H1 (cell line): Measurements from ENCODE around the gene ACOT7. TPM values are rescaled to one million over a fixed set of nuclear protein-coding genes. Genes with fewer than 3 reads are reported as not detected.

Source experiments
- CTCF ChIA-PET: fragments of 300-600 bp; sonication (Branson Sonifier 250); formaldehyde crosslinking; loops from one replicate; lab custom pipeline; 2021; ENCODE audit not compliant: partially characterized antibody; lab: Charles Lee
- POLR2A ChIA-PET: fragments of 300-600 bp; sonication (Branson Sonifier 250); formaldehyde crosslinking; loops from one replicate; lab custom pipeline; 2021; ENCODE audit warnings: inconsistent platforms; ENCODE audit not compliant: partially characterized antibody; lab: Charles Lee
- DNase-seq, 2 experiments: peaks; one replicate each; pipeline versions ENCODE4 v3.0.0 to v3.0.0-alpha.2; 2010 to 2022; ENCODE audit warnings: low spot score in 2 of 2, low read depth in 1 of 2, mixed read lengths in 1 of 2
- FAIRE-seq: peaks from 2 replicates; lab custom pipeline; 2011; peaks lifted over from hg19 to GRCh38; lab: Jason Lieb, UNC
- H2AFZ ChIP-seq: 2 replicates; pipeline ENCODE4 v1.8.1; 2012; ENCODE audit warnings: low read length, inconsistent platforms
- H2AK5ac ChIP-seq: 2 replicates; pipeline ENCODE4 v1.6.1; 2013; ENCODE audit warnings: low read depth, low read length
- H2BK120ac ChIP-seq: replicated peaks from 2 replicates; pipeline ENCODE3; 2013; ENCODE audit warnings: low read depth, low read length, inconsistent platforms
- H2BK12ac ChIP-seq: 2 replicates; pipeline ENCODE4 v1.6.1; 2013; ENCODE audit warnings: low read depth, low read length
- H2BK15ac ChIP-seq: 2 replicates; pipeline ENCODE4 v1.6.1; 2013; ENCODE audit warnings: low read length
- H2BK20ac ChIP-seq: 2 replicates; pipeline ENCODE4 v1.6.1; 2013; ENCODE audit warnings: low read length
- H2BK5ac ChIP-seq: 2 replicates; pipeline ENCODE4 v1.6.1; 2013; ENCODE audit warnings: low read depth, low read length
- H3K14ac ChIP-seq: 2 replicates; pipeline ENCODE4 v1.6.1; 2013; ENCODE audit warnings: inconsistent platforms; ENCODE audit not compliant: insufficient read length
- H3K18ac ChIP-seq: 2 replicates; pipeline ENCODE4 v1.6.1; 2013; ENCODE audit warnings: low read length; ENCODE audit errors: extremely low read depth
- H3K23ac ChIP-seq: 2 replicates; pipeline ENCODE4 v1.6.1; 2013; ENCODE audit warnings: inconsistent platforms; ENCODE audit not compliant: insufficient read length
- H3K23me2 ChIP-seq: 2 replicates; pipeline ENCODE4 v1.6.1; 2013; ENCODE audit warnings: low read depth, low read length
- H3K27ac ChIP-seq: 2 replicates; pipeline ENCODE4 v1.6.1; 2011; ENCODE audit warnings: low read depth, low read length, inconsistent platforms
- H3K27me3 ChIP-seq, 4 experiments: replicated peaks in 1 of 4; 1 replicate in 1 of 4; 2 replicates in 3 of 4; pipeline versions ENCODE4 v1.6.1 to v1.8.1; 2011 to 2013; ENCODE audit warnings: low read length in 3 of 4, mild to moderate bottlenecking in 3 of 4, inconsistent platforms in 2 of 4, mixed read lengths in 2 of 4, moderate library complexity in 1 of 4; ENCODE audit not compliant: control insufficient read depth in 3 of 4, insufficient read depth in 3 of 4; ENCODE audit errors: extremely low read depth in 1 of 4
- H3K36me3 ChIP-seq, 4 experiments: 2 replicates each; pipeline versions ENCODE4 v1.6.1 to v1.8.1; 2011 to 2013; ENCODE audit warnings: mild to moderate bottlenecking in 4 of 4, low read length in 3 of 4, moderate library complexity in 2 of 4, control low read depth in 1 of 4, inconsistent platforms in 1 of 4; ENCODE audit not compliant: insufficient read depth in 4 of 4, control insufficient read depth in 2 of 4
- H3K4ac ChIP-seq: replicated peaks from 2 replicates; pipeline ENCODE3; 2013; ENCODE audit warnings: low read length, low read depth, mixed read lengths, inconsistent platforms; ENCODE audit not compliant: insufficient read length
- H3K4me1 ChIP-seq, 4 experiments: replicated peaks in 1 of 4; 1 replicate in 1 of 4; 2 replicates in 3 of 4; pipeline versions ENCODE4 v1.6.1 to v1.8.1; 2011 to 2013; ENCODE audit warnings: low read length in 3 of 4, inconsistent platforms in 2 of 4, mixed read lengths in 1 of 4; ENCODE audit not compliant: insufficient read depth in 4 of 4, control insufficient read depth in 3 of 4
- H3K4me2 ChIP-seq, 2 experiments: 2 replicates each; pipeline versions ENCODE4 v1.6.1 to v1.8.1; 2011 to 2013; ENCODE audit warnings: low read depth in 2 of 2, low read length in 2 of 2, control low read depth in 1 of 2, inconsistent platforms in 1 of 2, mild to moderate bottlenecking in 1 of 2; ENCODE audit not compliant: insufficient read depth in 1 of 2
- H3K4me3 ChIP-seq, 4 experiments: fragments of 200-600, 300-600 bp in 1 of 4; sonication (generic), shearing (Covaris generic), sonication (Bioruptor Twin) in 1 of 4; 2 replicates each; pipeline versions ENCODE4 v1.5.1 to v1.8.1; 2011 to 2016; ENCODE audit warnings: low read length in 4 of 4, low read depth in 3 of 4, control low read depth in 2 of 4, inconsistent platforms in 2 of 4, mild to moderate bottlenecking in 2 of 4, mixed read lengths in 1 of 4, moderate library complexity in 1 of 4; ENCODE audit not compliant: insufficient read depth in 2 of 4; ENCODE audit errors: extremely low read depth in 1 of 4
- H3K56ac ChIP-seq: replicated peaks from 2 replicates; pipeline ENCODE3; 2013; ENCODE audit warnings: low read depth, mild to moderate bottlenecking, mixed read lengths, low read length, inconsistent platforms; ENCODE audit not compliant: insufficient read length
- H3K79me1 ChIP-seq: 2 replicates; pipeline ENCODE4 v1.6.1; 2013; ENCODE audit warnings: low read depth, low read length, control low read depth
- H3K79me2 ChIP-seq, 2 experiments: 2 replicates each; pipeline versions ENCODE4 v1.6.1 to v1.8.1; 2012 to 2013; ENCODE audit warnings: low read length in 2 of 2, mild to moderate bottlenecking in 2 of 2, inconsistent platforms in 1 of 2; ENCODE audit not compliant: insufficient read depth in 2 of 2, control insufficient read depth in 1 of 2
- H3K9ac ChIP-seq, 4 experiments: replicated peaks in 1 of 4; 1 replicate in 1 of 4; 2 replicates in 3 of 4; pipeline versions ENCODE4 v1.6.1 to v1.8.1; 2011 to 2013; ENCODE audit warnings: low read depth in 3 of 4, low read length in 3 of 4, control low read depth in 2 of 4, mild to moderate bottlenecking in 2 of 4, moderate library complexity in 2 of 4, inconsistent platforms in 1 of 4; ENCODE audit errors: extremely low read depth in 1 of 4
- H3K9me3 ChIP-seq, 2 experiments: 2 replicates each; pipeline versions ENCODE4 v1.6.1 to v1.8.1; 2012 to 2013; ENCODE audit warnings: mild to moderate bottlenecking in 2 of 2, moderate library complexity in 2 of 2, control low read depth in 1 of 2, inconsistent platforms in 1 of 2, low read depth in 1 of 2, low read length in 1 of 2, mixed read lengths in 1 of 2; ENCODE audit not compliant: insufficient read depth in 2 of 2
- H4K20me1 ChIP-seq, 2 experiments: replicated peaks in 1 of 2; 2 replicates each; pipeline versions ENCODE3 to v1.8.1; 2011 to 2013; ENCODE audit warnings: inconsistent platforms in 2 of 2, low read length in 2 of 2, mild to moderate bottlenecking in 1 of 2; ENCODE audit not compliant: insufficient read depth in 2 of 2, control insufficient read depth in 1 of 2
- H4K5ac ChIP-seq: 2 replicates; pipeline ENCODE4 v1.6.1; 2013; ENCODE audit warnings: low read length, low read depth, mixed read lengths, inconsistent platforms; ENCODE audit not compliant: insufficient read length
- H4K8ac ChIP-seq: 2 replicates; pipeline ENCODE4 v1.8.0; 2013; ENCODE audit warnings: mild to moderate bottlenecking, moderate library complexity, low read length, inconsistent platforms; ENCODE audit not compliant: insufficient read depth; ENCODE audit errors: extremely low read depth
- H4K91ac ChIP-seq: replicated peaks from 2 replicates; pipeline ENCODE3; 2013; ENCODE audit warnings: low read length, mixed read lengths, inconsistent platforms; ENCODE audit not compliant: insufficient read length
- BRCA1 ChIP-seq: IDR thresholded peaks from 2 replicates; pipeline ENCODE4 v1.6.1; 2012; ENCODE audit warnings: low read depth, low read length, improper control_type of control experiment
- CEBPB ChIP-seq: IDR thresholded peaks from 2 replicates; pipeline ENCODE4 v1.6.1; 2012; ENCODE audit warnings: low read depth, low read length
- CHD2 ChIP-seq: IDR thresholded peaks from 2 replicates; pipeline ENCODE4 v1.6.1; 2012; ENCODE audit warnings: low read length, improper control_type of control experiment
- EGR1 ChIP-seq: IDR thresholded peaks from 2 replicates; pipeline ENCODE4 v1.6.1; 2011; ENCODE audit warnings: low read depth, low read length, borderline replicate concordance
- MAX ChIP-seq: IDR thresholded peaks from 2 replicates; pipeline ENCODE4 v1.6.1; 2012; ENCODE audit warnings: inconsistent platforms
- SIN3A ChIP-seq, 2 experiments: IDR thresholded peaks in 1 of 2; conservative IDR thresholded peaks in 1 of 2; 2 replicates each; pipeline ENCODE4 v1.6.1; 2011 to 2012; ENCODE audit warnings: low read length in 2 of 2, improper control_type of control experiment in 1 of 2, low read depth in 1 of 2, mild to moderate bottlenecking in 1 of 2
- SRF ChIP-seq: IDR thresholded peaks from 2 replicates; pipeline ENCODE4 v1.6.1; 2011; ENCODE audit warnings: mild to moderate bottlenecking, low read depth, low read length, moderate library complexity
- TAF7 ChIP-seq: optimal IDR thresholded peaks from 2 replicates; pipeline ENCODE3; 2011; ENCODE audit warnings: low read depth, mild to moderate bottlenecking, inconsistent platforms, low read length, moderate library complexity, borderline replicate concordance
- YY1 ChIP-seq: IDR thresholded peaks from 2 replicates; pipeline ENCODE4 v1.6.1; 2011; ENCODE audit warnings: low read depth, mild to moderate bottlenecking, low read length
- WGBS, 2 experiments: shearing (Covaris generic) in 1 of 2; methylation state at CpG; one replicate each; pipeline versions ENCODE4 v1.1.6 to v1.1.7; 2013 to 2015; ENCODE audit warnings: low lambda C conversion rate in 2 of 2, mixed read lengths in 2 of 2, inconsistent platforms in 1 of 2, low coverage in 1 of 2, missing lambda C conversion rate in 1 of 2; ENCODE audit not compliant: insufficient replicate concordance in 2 of 2, insufficient coverage in 1 of 2, insufficient read length in 1 of 2; ENCODE audit errors: extremely low coverage in 1 of 2, missing lambda C conversion rate in 1 of 2; 5-methylcytosine and 5-hydroxymethylcytosine counted together
- polyA plus RNA-seq, 7 experiments: library from polyadenylated mRNA; depleted of rRNA in 3 of 7; stranded (reverse) in 5 of 7; unstranded in 2 of 7; fragments of >200 nt in 5 of 7; fragments of 200-250 nt in 2 of 7; gene quantifications; 1 replicate in 5 of 7; 2 replicates in 1 of 7; 4 replicates in 1 of 7; pipeline versions ENCODE4 v1.2.1 to v1.2.3, GENCODE V29; 2011 to 2013; ENCODE audit warnings: missing spikeins in 2 of 7, mixed read lengths in 2 of 7
- total RNA-seq: library from RNA; stranded (reverse); fragmentation: NEBNext Ultra II Directional; extraction: Animal tissue kit (Norgen Biotek cat#: 25700); gene quantifications from 2 replicates; pipeline ENCODE4 v1.2.1, GENCODE V29; 2021
- TF ChIP-seq, protein P1 (sequence below), 3 experiments: IDR thresholded peaks; 1 replicate in 2 of 3; 2 replicates in 1 of 3; pipeline versions ENCODE4 v1.5.1 to v1.6.1; 2011; ENCODE audit warnings: low read length in 3 of 3, mild to moderate bottlenecking in 3 of 3, inconsistent platforms in 2 of 3, low read depth in 1 of 3, moderate library complexity in 1 of 3; ENCODE audit not compliant: insufficient read depth in 1 of 3; ENCODE audit errors: control extremely low read depth in 1 of 3
- TF ChIP-seq, protein P2 (sequence below): IDR thresholded peaks from 2 replicates; pipeline ENCODE4 v1.6.1; 2012; ENCODE audit warnings: inconsistent platforms

The ACOT7 gene
- total and polyA plus RNA-seq, 2 of the 8 experiments (the other 6 are each of a cell fraction or from before 2014, with no cell fraction given) = 151 to 214 TPM

GRCh38 chr1:6287431-6287886 is 106.1 kb downstream of the ACOT7 start:
- H2BK120ac ChIP-seq = no peak overlapping the region
- H3K4me3 ChIP-seq = no peak overlapping the region
- no peak overlapping the region for H2BK20ac ChIP-seq
- H4K5ac ChIP-seq = no peak overlapping the region
- H3K18ac ChIP-seq = no peak overlapping the region
- no peak overlapping the region for H3K9ac ChIP-seq
- no peaks in the 10 kb centered on the region; a peak in 2 of 8 replicates for H3K36me3 ChIP-seq
- H3K9me3 ChIP-seq = no peaks in the 10 kb centered on the region
- no peak overlapping the region for H4K8ac ChIP-seq
- FAIRE-seq (no peak), DNase-seq (no peak)
- ChIA-PET POLR2A (interaction anchor here (0.9 kb wide), 1 partner anchor 9 kb away, joined by 3 read pairs; no protein-coding TSS in a partner anchor), CTCF (interaction anchor here (0.6 to 1.8 kb wide), 8 partner anchors 11 to 80 kb away, joined by 3 to 8 read pairs (median 3); no protein-coding TSS in a partner anchor)
- H3K23me2 ChIP-seq = no peaks in the 10 kb centered on the region
- no peaks in the 10 kb centered on the region for H3K4me1 ChIP-seq
- H3K79me2 ChIP-seq = no peaks in the 10 kb centered on the region
- H3K4me2 ChIP-seq = no peak overlapping the region
- H3K27ac ChIP-seq = no peak overlapping the region
- no peak overlapping the region for H2BK5ac ChIP-seq
- no peak overlapping the region for H3K23ac ChIP-seq
- no peak overlapping the region for H2BK15ac ChIP-seq
- H3K79me1 ChIP-seq = no peaks in the 10 kb centered on the region
- no peak overlapping the region for H2BK12ac ChIP-seq
- no peak overlapping the region for H4K91ac ChIP-seq
- H4K20me1 ChIP-seq = peaks cover 5 to 8% of the 10 kb centered on the region in 2 experiments
- H2AFZ ChIP-seq = no peak overlapping the region
- no peak overlapping the region for H3K4ac ChIP-seq
- no peak overlapping the region for H3K14ac ChIP-seq
- no peak overlapping the region for H3K56ac ChIP-seq
- H3K27me3 ChIP-seq = no peaks in the 10 kb centered on the region
- H2AK5ac ChIP-seq = no peak overlapping the region
- 92% methylated on average over 10 of the region's 10 CpGs; no CpG with 5 or more reads in 1 of the 2 experiments for WGBS, 2 experiments
- TF ChIP-seq SRF (no peak), TAF7 (no peak), MAX (no peak), EGR1 (no peak), CEBPB (no peak), SIN3A (conservative IDR thresholded peaks at IDR 0.05 in 1 of 2, IDR thresholded peaks at IDR 0.05 in 1 of 2; ENCODE audit: low read depth in 1 of 2, low read length in 2 of 2) (no peak), YY1 (no peak), CHD2 (no peak), BRCA1 (no peak)
- TF ChIP-seq, protein P1, sequence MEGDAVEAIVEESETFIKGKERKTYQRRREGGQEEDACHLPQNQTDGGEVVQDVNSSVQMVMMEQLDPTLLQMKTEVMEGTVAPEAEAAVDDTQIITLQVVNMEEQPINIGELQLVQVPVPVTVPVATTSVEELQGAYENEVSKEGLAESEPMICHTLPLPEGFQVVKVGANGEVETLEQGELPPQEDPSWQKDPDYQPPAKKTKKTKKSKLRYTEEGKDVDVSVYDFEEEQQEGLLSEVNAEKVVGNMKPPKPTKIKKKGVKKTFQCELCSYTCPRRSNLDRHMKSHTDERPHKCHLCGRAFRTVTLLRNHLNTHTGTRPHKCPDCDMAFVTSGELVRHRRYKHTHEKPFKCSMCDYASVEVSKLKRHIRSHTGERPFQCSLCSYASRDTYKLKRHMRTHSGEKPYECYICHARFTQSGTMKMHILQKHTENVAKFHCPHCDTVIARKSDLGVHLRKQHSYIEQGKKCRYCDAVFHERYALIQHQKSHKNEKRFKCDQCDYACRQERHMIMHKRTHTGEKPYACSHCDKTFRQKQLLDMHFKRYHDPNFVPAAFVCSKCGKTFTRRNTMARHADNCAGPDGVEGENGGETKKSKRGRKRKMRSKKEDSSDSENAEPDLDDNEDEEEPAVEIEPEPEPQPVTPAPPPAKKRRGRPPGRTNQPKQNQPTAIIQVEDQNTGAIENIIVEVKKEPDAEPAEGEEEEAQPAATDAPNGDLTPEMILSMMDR (IDR thresholded peaks at IDR 0.05; ENCODE audit: control extremely low read depth in 1 of 3, insufficient read depth in 1 of 3, low read depth in 1 of 3, low read length in 3 of 3) = no peak
- TF ChIP-seq, protein P2, sequence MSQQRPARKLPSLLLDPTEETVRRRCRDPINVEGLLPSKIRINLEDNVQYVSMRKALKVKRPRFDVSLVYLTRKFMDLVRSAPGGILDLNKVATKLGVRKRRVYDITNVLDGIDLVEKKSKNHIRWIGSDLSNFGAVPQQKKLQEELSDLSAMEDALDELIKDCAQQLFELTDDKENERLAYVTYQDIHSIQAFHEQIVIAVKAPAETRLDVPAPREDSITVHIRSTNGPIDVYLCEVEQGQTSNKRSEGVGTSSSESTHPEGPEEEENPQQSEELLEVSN = no peak
